HepG2 (cell line): Measurements from ENCODE around the gene SLC22A23. TPM values are rescaled to one million over a fixed set of nuclear protein-coding genes. Genes with fewer than 3 reads are reported as not detected.

ENCODE experiments used
- AHR ChIP-seq: IDR thresholded peaks from 2 replicates; pipeline ENCODE4 v1.6.1; 2018; ENCODE audit warnings: missing genetic modification reagents, missing compliant biosample characterization
- CHD4 ChIP-seq: fragments of 200-600 bp; sonication (generic); IDR thresholded peaks from 2 replicates; pipeline ENCODE4 v1.7.0; 2017; ENCODE audit warnings: mild to moderate bottlenecking, low read length, borderline replicate concordance
- SRY ChIP-seq: sonication (generic); formaldehyde crosslinking; IDR thresholded peaks from 2 replicates; pipeline ENCODE4 v1.8.0; 2022; ENCODE audit warnings: mild to moderate bottlenecking, missing genetic modification reagents
- TP53 ChIP-seq: sonication (generic); formaldehyde crosslinking; conservative IDR thresholded peaks from 2 replicates; pipeline ENCODE4 v1.4.0; 2020; ENCODE audit warnings: missing genetic modification reagents
- U2AF2 ChIP-seq: fragments of 200-400 bp; formaldehyde crosslinking; IDR thresholded peaks from 2 replicates; pipeline ENCODE4 v1.6.1; 2017; ENCODE audit warnings: low read depth, mild to moderate bottlenecking, low read length
- ZNF136 ChIP-seq: sonication (generic); formaldehyde crosslinking; IDR thresholded peaks from 2 replicates; pipeline ENCODE4 v1.8.1; 2022; ENCODE audit warnings: low read depth, mild to moderate bottlenecking, moderate library complexity, missing genetic modification reagents
- ZNF180 ChIP-seq: sonication (generic); formaldehyde crosslinking; IDR thresholded peaks from 2 replicates; pipeline ENCODE4 v1.4.0; 2020; ENCODE audit warnings: low read depth, missing genetic modification reagents, borderline replicate concordance
- ZNF570 ChIP-seq: sonication (generic); formaldehyde crosslinking; IDR thresholded peaks from 2 replicates; pipeline ENCODE4 v1.4.0; 2020; ENCODE audit warnings: mild to moderate bottlenecking, missing genetic modification reagents, borderline replicate concordance
- ZNF572 ChIP-seq: sonication (generic); formaldehyde crosslinking; IDR thresholded peaks from 2 replicates; pipeline ENCODE4 v1.5.1; 2020; ENCODE audit warnings: mild to moderate bottlenecking, missing genetic modification reagents
- ZSCAN31 ChIP-seq: sonication (generic); formaldehyde crosslinking; IDR thresholded peaks from 2 replicates; pipeline ENCODE4 v1.5.0; 2020; ENCODE audit warnings: low read depth, mild to moderate bottlenecking, missing genetic modification reagents
- polyA plus RNA-seq, 8 experiments: library from polyadenylated mRNA; depleted of rRNA in 3 of 8; stranded (reverse) in 7 of 8; unstranded in 1 of 8; fragments of >200 nt; fragmentation: Illumina TruSeq in 4 of 8; extraction: Trizol in 4 of 8; gene quantifications; 2 replicates each; pipeline versions ENCODE4 v1.2.1 to v1.2.3, GENCODE V29; 2011 to 2016; ENCODE audit warnings: low read depth in 4 of 8, missing spikeins in 1 of 8, mixed read lengths in 1 of 8; ENCODE audit not compliant: insufficient read depth in 1 of 8
- total RNA-seq, 5 experiments: library from RNA; depleted of rRNA; stranded (reverse); fragments of >200 nt; fragmentation: Illumina TruSeq; extraction: Trizol; gene quantifications; 2 replicates each; pipeline ENCODE4 v1.2.3, GENCODE V29; 2016; ENCODE audit warnings: low read depth in 1 of 5
- TF ChIP-seq, protein P1 (sequence below): sonication (generic); formaldehyde crosslinking; conservative IDR thresholded peaks from 2 replicates; pipeline ENCODE4 v1.4.0; 2020; ENCODE audit warnings: missing genetic modification reagents
- TF ChIP-seq, protein P2 (sequence below): IDR thresholded peaks from 2 replicates; pipeline ENCODE4 v1.6.1; 2016; ENCODE audit warnings: low read depth
- TF ChIP-seq, protein P3 (sequence below): sonication (generic); formaldehyde crosslinking; IDR thresholded peaks from 2 replicates; pipeline ENCODE4 v1.5.0; 2020; ENCODE audit warnings: mild to moderate bottlenecking, missing genetic modification reagents
- TF ChIP-seq, protein P4 (sequence below): IDR thresholded peaks from 2 replicates; pipeline ENCODE4 v1.6.1; 2016; ENCODE audit warnings: control low read depth
- TF ChIP-seq, protein P5 (sequence below): sonication (generic); formaldehyde crosslinking; IDR thresholded peaks from 2 replicates; pipeline ENCODE4 v1.9.0; 2021; ENCODE audit warnings: mild to moderate bottlenecking, missing genetic modification reagents

SLC22A23 gene
- total and polyA plus RNA-seq, 2 of the 13 experiments (the other 11 are each of a cell fraction or from before 2014, with no cell fraction given), result 11.8 to 17.5 TPM

DNA sequence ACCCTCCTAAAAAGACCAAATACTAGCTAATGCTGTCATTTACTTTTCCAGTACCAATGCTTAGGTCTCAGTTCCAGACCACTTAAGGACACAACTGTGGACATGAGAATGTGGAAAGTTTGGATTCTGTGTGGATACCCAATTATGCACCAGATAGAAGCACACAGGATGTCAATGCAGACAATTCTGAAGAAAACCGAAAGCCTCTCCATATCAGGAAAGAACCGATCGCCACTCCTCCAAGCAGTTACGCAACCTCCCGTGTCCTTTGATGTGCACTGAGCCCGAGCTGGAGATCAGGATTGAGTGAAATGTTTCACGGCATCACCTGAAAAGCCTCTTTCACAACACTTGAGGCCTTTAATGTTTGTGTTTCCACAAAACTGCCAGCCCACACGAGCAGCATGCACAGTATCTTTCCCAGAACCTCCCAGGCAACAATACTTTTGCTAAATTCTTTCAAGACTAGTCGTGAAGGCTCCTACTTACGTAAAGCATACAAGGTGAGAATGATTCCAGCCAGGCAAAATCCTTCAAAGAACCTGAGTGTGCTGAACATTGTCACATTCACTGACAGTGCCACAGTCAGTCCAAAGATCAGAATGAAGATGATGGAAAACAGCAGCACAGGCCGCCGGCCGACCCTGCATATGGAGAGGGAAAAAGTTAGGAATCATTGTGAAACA lies 47.0 kb downstream of the SLC22A23 start (continued):
- TF ChIP-seq ZNF570, result no peak
- peak; percentile 96 for TF ChIP-seq ZSCAN31 (CRISPR knock-in tag)
- peak; percentile 89 for TF ChIP-seq AHR (CRISPR knock-in tag)
- TF ChIP-seq, protein P1, sequence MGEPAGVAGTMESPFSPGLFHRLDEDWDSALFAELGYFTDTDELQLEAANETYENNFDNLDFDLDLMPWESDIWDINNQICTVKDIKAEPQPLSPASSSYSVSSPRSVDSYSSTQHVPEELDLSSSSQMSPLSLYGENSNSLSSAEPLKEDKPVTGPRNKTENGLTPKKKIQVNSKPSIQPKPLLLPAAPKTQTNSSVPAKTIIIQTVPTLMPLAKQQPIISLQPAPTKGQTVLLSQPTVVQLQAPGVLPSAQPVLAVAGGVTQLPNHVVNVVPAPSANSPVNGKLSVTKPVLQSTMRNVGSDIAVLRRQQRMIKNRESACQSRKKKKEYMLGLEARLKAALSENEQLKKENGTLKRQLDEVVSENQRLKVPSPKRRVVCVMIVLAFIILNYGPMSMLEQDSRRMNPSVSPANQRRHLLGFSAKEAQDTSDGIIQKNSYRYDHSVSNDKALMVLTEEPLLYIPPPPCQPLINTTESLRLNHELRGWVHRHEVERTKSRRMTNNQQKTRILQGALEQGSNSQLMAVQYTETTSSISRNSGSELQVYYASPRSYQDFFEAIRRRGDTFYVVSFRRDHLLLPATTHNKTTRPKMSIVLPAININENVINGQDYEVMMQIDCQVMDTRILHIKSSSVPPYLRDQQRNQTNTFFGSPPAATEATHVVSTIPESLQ (CRISPR knock-in tag), result peak; percentile 95; the same call in 1 of the 2 replicates
- peak; percentile 89; the same call in 1 of the 2 replicates for TF ChIP-seq ZNF136 (CRISPR knock-in tag)
- no peak for TF ChIP-seq SRY (CRISPR knock-in tag)
- TF ChIP-seq ZNF572 (CRISPR knock-in tag), result peak; percentile 81; the same call in 1 of the 2 replicates
- peak; percentile 72; the same call in 1 of the 2 replicates for TF ChIP-seq TP53 (CRISPR knock-in tag)
- TF ChIP-seq ZNF180 (CRISPR knock-in tag), result no peak
- TF ChIP-seq, protein P2, sequence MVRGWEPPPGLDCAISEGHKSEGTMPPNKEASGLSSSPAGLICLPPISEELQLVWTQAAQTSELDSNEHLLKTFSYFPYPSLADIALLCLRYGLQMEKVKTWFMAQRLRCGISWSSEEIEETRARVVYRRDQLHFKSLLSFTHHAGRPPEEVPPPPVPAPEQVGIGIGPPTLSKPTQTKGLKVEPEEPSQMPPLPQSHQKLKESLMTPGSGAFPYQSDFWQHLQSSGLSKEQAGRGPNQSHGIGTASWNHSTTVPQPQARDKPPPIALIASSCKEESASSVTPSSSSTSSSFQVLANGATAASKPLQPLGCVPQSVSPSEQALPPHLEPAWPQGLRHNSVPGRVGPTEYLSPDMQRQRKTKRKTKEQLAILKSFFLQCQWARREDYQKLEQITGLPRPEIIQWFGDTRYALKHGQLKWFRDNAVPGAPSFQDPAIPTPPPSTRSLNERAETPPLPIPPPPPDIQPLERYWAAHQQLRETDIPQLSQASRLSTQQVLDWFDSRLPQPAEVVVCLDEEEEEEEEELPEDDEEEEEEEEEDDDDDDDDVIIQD (CRISPR knock-in tag), result peak; percentile 86; the same call in 1 of the 2 replicates
- TF ChIP-seq, protein P3, sequence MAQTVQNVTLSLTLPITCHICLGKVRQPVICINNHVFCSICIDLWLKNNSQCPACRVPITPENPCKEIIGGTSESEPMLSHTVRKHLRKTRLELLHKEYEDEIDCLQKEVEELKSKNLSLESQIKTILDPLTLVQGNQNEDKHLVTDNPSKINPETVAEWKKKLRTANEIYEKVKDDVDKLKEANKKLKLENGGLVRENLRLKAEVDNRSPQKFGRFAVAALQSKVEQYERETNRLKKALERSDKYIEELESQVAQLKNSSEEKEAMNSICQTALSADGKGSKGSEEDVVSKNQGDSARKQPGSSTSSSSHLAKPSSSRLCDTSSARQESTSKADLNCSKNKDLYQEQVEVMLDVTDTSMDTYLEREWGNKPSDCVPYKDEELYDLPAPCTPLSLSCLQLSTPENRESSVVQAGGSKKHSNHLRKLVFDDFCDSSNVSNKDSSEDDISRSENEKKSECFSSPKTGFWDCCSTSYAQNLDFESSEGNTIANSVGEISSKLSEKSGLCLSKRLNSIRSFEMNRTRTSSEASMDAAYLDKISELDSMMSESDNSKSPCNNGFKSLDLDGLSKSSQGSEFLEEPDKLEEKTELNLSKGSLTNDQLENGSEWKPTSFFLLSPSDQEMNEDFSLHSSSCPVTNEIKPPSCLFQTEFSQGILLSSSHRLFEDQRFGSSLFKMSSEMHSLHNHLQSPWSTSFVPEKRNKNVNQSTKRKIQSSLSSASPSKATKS (CRISPR knock-in tag), result peak; percentile 97
- TF ChIP-seq U2AF2, result no peak
- TF ChIP-seq, protein P4, sequence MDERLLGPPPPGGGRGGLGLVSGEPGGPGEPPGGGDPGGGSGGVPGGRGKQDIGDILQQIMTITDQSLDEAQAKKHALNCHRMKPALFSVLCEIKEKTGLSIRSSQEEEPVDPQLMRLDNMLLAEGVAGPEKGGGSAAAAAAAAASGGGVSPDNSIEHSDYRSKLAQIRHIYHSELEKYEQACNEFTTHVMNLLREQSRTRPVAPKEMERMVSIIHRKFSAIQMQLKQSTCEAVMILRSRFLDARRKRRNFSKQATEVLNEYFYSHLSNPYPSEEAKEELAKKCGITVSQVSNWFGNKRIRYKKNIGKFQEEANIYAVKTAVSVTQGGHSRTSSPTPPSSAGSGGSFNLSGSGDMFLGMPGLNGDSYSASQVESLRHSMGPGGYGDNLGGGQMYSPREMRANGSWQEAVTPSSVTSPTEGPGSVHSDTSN (CRISPR knock-in tag), result peak; percentile 58
- TF ChIP-seq, protein P5, sequence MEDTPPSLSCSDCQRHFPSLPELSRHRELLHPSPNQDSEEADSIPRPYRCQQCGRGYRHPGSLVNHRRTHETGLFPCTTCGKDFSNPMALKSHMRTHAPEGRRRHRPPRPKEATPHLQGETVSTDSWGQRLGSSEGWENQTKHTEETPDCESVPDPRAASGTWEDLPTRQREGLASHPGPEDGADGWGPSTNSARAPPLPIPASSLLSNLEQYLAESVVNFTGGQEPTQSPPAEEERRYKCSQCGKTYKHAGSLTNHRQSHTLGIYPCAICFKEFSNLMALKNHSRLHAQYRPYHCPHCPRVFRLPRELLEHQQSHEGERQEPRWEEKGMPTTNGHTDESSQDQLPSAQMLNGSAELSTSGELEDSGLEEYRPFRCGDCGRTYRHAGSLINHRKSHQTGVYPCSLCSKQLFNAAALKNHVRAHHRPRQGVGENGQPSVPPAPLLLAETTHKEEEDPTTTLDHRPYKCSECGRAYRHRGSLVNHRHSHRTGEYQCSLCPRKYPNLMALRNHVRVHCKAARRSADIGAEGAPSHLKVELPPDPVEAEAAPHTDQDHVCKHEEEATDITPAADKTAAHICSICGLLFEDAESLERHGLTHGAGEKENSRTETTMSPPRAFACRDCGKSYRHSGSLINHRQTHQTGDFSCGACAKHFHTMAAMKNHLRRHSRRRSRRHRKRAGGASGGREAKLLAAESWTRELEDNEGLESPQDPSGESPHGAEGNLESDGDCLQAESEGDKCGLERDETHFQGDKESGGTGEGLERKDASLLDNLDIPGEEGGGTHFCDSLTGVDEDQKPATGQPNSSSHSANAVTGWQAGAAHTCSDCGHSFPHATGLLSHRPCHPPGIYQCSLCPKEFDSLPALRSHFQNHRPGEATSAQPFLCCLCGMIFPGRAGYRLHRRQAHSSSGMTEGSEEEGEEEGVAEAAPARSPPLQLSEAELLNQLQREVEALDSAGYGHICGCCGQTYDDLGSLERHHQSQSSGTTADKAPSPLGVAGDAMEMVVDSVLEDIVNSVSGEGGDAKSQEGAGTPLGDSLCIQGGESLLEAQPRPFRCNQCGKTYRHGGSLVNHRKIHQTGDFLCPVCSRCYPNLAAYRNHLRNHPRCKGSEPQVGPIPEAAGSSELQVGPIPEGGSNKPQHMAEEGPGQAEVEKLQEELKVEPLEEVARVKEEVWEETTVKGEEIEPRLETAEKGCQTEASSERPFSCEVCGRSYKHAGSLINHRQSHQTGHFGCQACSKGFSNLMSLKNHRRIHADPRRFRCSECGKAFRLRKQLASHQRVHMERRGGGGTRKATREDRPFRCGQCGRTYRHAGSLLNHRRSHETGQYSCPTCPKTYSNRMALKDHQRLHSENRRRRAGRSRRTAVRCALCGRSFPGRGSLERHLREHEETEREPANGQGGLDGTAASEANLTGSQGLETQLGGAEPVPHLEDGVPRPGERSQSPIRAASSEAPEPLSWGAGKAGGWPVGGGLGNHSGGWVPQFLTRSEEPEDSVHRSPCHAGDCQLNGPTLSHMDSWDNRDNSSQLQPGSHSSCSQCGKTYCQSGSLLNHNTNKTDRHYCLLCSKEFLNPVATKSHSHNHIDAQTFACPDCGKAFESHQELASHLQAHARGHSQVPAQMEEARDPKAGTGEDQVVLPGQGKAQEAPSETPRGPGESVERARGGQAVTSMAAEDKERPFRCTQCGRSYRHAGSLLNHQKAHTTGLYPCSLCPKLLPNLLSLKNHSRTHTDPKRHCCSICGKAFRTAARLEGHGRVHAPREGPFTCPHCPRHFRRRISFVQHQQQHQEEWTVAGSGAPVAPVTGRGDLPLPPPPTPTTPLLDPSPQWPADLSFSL (CRISPR knock-in tag), result peak; percentile 96
- TF ChIP-seq CHD4, result peak; percentile 24; the same call in 1 of the 2 replicates
